Natural killer cell (primary cell): ENCODE measurements around the gene ATF4. TPM values are rescaled to one million over a fixed set of nuclear protein-coding genes. Genes with fewer than 3 reads are reported as not detected.

ENCODE experiments used
- ATAC-seq, 3 donors: fragments of 150-1000 bp in 2 of 3; fragments of 200-7000 bp in 1 of 3; cut with Tn5 transposase; 1 replicate in 1 of 3; 2 replicates in 2 of 3; pipeline ENCODE4 v1.10.0; 2021; ENCODE audit warnings: mild to moderate bottlenecking in 2 of 3, moderate library complexity in 2 of 3
- DNase-seq, 2 donors: peaks; one replicate each; pipeline versions ENCODE4 v3.0.0 to v3.0.0-alpha.2; 2013 to 2021; ENCODE audit warnings: mixed read lengths in 1 of 2
- H3K27ac ChIP-seq: one replicate; pipeline ENCODE4 v1.5.1; 2013; ENCODE audit warnings: mild to moderate bottlenecking, low read length
- H3K27me3 ChIP-seq: one replicate; pipeline ENCODE4 v1.6.1; 2013; ENCODE audit warnings: low read length; ENCODE audit not compliant: control insufficient read depth, insufficient read depth
- H3K36me3 ChIP-seq: one replicate; pipeline ENCODE4 v1.6.1; 2013; ENCODE audit warnings: low read length; ENCODE audit not compliant: control insufficient read depth, insufficient read depth
- H3K4me1 ChIP-seq: one replicate; pipeline ENCODE4 v1.6.1; 2013; ENCODE audit warnings: low read length; ENCODE audit not compliant: control insufficient read depth, insufficient read depth
- H3K4me3 ChIP-seq: one replicate; pipeline ENCODE4 v1.5.1; 2013; ENCODE audit warnings: low read length
- H3K9me3 ChIP-seq: one replicate; pipeline ENCODE4 v1.6.1; 2013; ENCODE audit warnings: low read length; ENCODE audit not compliant: control insufficient read depth, insufficient read depth
- H3K27ac Mint-ChIP-seq, 2 donors: one replicate each; pipeline ENCODE4 v1.8.0; 2022; ENCODE audit warnings: mild to moderate bottlenecking in 2 of 2, mixed read lengths in 2 of 2, moderate library complexity in 1 of 2
- H3K27me3 Mint-ChIP-seq, 2 donors: one replicate each; pipeline ENCODE4 v1.8.0; 2022; ENCODE audit warnings: low read depth in 2 of 2, mixed read lengths in 2 of 2
- H3K36me3 Mint-ChIP-seq: one replicate; pipeline ENCODE4 v1.8.0; 2022; ENCODE audit warnings: mixed read lengths
- H3K4me1 Mint-ChIP-seq, 2 donors: one replicate each; pipeline ENCODE4 v1.8.0; 2022; ENCODE audit warnings: mixed read lengths in 2 of 2
- H3K4me3 Mint-ChIP-seq: one replicate; pipeline ENCODE4 v1.8.0; 2022; ENCODE audit warnings: mild to moderate bottlenecking, moderate library complexity, mixed read lengths
- H3K9me3 Mint-ChIP-seq, 2 donors: one replicate each; pipeline ENCODE4 v1.8.0; 2022; ENCODE audit warnings: mixed read lengths in 2 of 2
- CTCF ChIP-seq: fragments of 200-600 bp; IDR thresholded peaks from one replicate; pipeline ENCODE4 v1.8.0; 2022; ENCODE audit warnings: antibody characterized with exemption
- WGBS: methylation state at CpG from one replicate; pipeline ENCODE4 v1.1.7; 2013; ENCODE audit warnings: missing lambda C conversion rate; ENCODE audit not compliant: insufficient coverage; 5-methylcytosine and 5-hydroxymethylcytosine counted together
- intact Hi-C: fragments of 100-400 bp; cut with micrococcal nuclease; formaldehyde crosslinking; loops from one replicate; pipeline ENCODE4 v1.14.2; 2022
- total RNA-seq, 4 donors: library from RNA; stranded (reverse); fragments of 120-200 nt in 1 of 4; gene quantifications; one replicate each; pipeline versions ENCODE4 v1.2.3 to v1.2.4, GENCODE V29; 2013 to 2022

Gene ATF4
- total RNA-seq, 3 donors from 2014 or later (not counting 1 experiment from before 2014, with no cell fraction given), result 235 to 242 (median 238) TPM

DNA sequence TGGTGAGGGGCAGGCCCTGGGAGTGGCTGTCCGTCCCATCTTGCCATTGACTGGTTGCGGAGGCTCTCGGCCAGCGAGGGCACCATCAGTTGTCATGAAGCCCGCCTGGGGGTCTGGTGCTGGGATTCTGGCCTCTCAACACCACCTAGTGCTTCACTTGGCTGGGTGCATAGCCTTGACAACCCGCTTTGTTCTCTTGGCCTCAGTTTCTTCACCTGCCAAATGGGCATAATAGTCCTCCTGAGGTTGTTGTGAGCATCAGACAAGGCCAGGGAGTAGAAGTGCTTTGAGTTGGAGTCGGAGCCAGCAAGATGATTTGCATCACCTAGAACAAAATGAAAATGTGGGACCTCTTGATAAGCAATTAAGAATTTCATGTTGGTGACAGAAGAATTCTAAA is 48.7 kb downstream of the ATF4 start:
- intact Hi-C loops, result no loop called here
- H3K4me1 Mint-ChIP-seq, result peaks cover 0 to 25% of the 10 kb centered on the region in 2 donors
- Histone ChIP-seq H3K27ac (no peak overlapping the region), H3K27me3 (no peaks in the 10 kb centered on the region), H3K4me1 (peaks cover 15% of the 10 kb centered on the region), H3K9me3 (no peaks in the 10 kb centered on the region), H3K36me3 (no peaks in the 10 kb centered on the region), H3K4me3 (no peak overlapping the region)
- DNase-seq (no peak), ATAC-seq (no peak)
- peaks cover 7% of the 10 kb centered on the region in 2 donors for H3K9me3 Mint-ChIP-seq
- H3K27ac Mint-ChIP-seq, result no peak overlapping the region
- no peaks in the 10 kb centered on the region for H3K36me3 Mint-ChIP-seq
- WGBS, result 95% methylated on average over 7 of the region's 7 CpGs
- H3K27me3 Mint-ChIP-seq, result no peaks in the 10 kb centered on the region
- no peak overlapping the region for H3K4me3 Mint-ChIP-seq
- no peak for TF ChIP-seq CTCF

DNA sequence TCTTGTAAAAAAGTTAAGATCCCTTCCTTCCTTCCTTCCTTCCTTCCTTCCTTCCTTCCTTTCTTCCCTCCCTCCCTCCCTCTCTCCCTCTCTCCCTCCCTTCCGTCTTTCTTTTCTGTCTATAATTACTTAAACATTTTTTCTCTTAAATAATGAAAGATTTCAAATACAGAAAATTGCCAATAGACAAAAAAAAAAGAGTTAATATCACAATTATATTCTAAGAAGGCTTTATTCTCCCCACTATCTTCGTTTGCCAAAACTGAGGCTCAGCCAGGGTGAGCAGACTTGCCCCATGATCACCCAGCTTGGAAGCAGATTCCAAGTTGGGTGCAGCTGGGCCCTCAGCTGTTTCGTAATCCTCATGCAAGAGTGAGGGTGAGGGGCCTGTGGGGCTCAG is 49.9 kb downstream of the ATF4 start:
- 83% methylated on average over 2 of the region's 3 CpGs for WGBS
- Histone ChIP-seq H3K4me3 (no peak overlapping the region), H3K27ac (no peak overlapping the region), H3K27me3 (no peaks in the 10 kb centered on the region), H3K36me3 (no peaks in the 10 kb centered on the region), H3K4me1 (peaks cover 15% of the 10 kb centered on the region), H3K9me3 (no peaks in the 10 kb centered on the region)
- Mint-ChIP-seq H3K27me3 (no peaks in the 10 kb centered on the region), H3K27ac (no peak overlapping the region), H3K36me3 (no peaks in the 10 kb centered on the region), H3K9me3 (peaks cover 6 to 7% of the 10 kb centered on the region in 2 donors), H3K4me3 (no peak overlapping the region), H3K4me1 (peaks cover 0 to 24% of the 10 kb centered on the region in 2 donors)
- intact Hi-C loops, result no loop called here
- no peak for ATAC-seq
- no peak for TF ChIP-seq CTCF
- DNase-seq, result no peak

GRCh38 chr22:39570665-39571064 is 50.3 kb downstream of the ATF4 start, which contains the start of gene CACNA1I:
CACNA1I (plus strand) TSS chr22:39570753; CDS start chr22:39570753, 0 bp downstream.
- Histone ChIP-seq H3K4me1 (peaks cover 15% of the 10 kb centered on the region), H3K36me3 (no peaks in the 10 kb centered on the region), H3K9me3 (no peaks in the 10 kb centered on the region), H3K27me3 (no peaks in the 10 kb centered on the region), H3K4me3 (no peak within 1 kb of the TSS), H3K27ac (no peak within 1 kb of the TSS)
- 86% methylated on average over 14 of the region's 14 CpGs for whole genome bisulfite sequencing
- Mint-ChIP-seq H3K4me1 (peaks cover 0 to 20% of the 10 kb centered on the region in 2 donors), H3K36me3 (no peaks in the 10 kb centered on the region), H3K27me3 (no peaks in the 10 kb centered on the region), H3K9me3 (peaks cover 2% of the 10 kb centered on the region in 2 donors), H3K4me3 (no peak within 1 kb of the TSS), H3K27ac (no peak within 1 kb of the TSS)
- DNase-seq, result no peak
- no peak for TF ChIP-seq CTCF
- no peak for ATAC-seq
- intact Hi-C loops, result no loop called here

DNA sequence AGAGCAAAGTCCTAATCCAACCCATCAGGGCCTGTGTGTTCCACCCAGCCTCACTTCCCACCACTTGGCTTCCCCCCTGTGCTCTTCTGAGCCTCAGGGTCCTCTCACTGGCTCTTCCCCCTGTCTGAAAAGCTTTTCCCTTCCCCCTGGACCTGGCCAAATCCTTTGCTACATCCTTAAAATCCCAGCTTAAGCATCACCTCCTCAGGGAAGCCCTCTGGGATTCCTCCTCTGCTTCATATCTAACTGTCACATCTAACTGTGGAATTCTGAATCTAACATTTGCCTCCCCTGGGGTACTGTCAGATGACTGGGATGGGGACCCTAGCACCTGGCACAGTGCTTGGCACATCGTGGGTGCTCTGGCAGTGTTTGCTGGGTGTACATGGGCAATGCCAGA is 51.2 kb downstream of the ATF4 start:
- no peaks in the 10 kb centered on the region for H3K27me3 ChIP-seq
- intact Hi-C loops, result no loop called here
- no peaks in the 10 kb centered on the region for H3K9me3 ChIP-seq
- no peaks in the 10 kb centered on the region for H3K27me3 Mint-ChIP-seq
- no peak for DNase-seq
- no peaks in the 10 kb centered on the region for H3K9me3 Mint-ChIP-seq
- H3K4me3 Mint-ChIP-seq, result no peak overlapping the region
- no peaks in the 10 kb centered on the region for H3K36me3 Mint-ChIP-seq
- no peaks in the 10 kb centered on the region for H3K36me3 ChIP-seq
- peaks cover 0 to 15% of the 10 kb centered on the region in 2 donors for H3K4me1 Mint-ChIP-seq
- H3K4me3 ChIP-seq, result no peak overlapping the region
- WGBS, result 61% methylated on average over 1 of the region's 1 CpG
- no peak overlapping the region for H3K27ac Mint-ChIP-seq
- peaks cover 15% of the 10 kb centered on the region for H3K4me1 ChIP-seq
- no peak for ATAC-seq
- TF ChIP-seq CTCF, result no peak
- H3K27ac ChIP-seq, result no peak overlapping the region
